Cortex of kidney (tissue), 1 donor: Measurements from ENCODE around the gene CD200.

Experiments
- DNase-seq: peaks from one replicate; lab custom pipeline; 2025; lab: John Stamatoyannopoulos, UW

The CD200 gene

DNA sequence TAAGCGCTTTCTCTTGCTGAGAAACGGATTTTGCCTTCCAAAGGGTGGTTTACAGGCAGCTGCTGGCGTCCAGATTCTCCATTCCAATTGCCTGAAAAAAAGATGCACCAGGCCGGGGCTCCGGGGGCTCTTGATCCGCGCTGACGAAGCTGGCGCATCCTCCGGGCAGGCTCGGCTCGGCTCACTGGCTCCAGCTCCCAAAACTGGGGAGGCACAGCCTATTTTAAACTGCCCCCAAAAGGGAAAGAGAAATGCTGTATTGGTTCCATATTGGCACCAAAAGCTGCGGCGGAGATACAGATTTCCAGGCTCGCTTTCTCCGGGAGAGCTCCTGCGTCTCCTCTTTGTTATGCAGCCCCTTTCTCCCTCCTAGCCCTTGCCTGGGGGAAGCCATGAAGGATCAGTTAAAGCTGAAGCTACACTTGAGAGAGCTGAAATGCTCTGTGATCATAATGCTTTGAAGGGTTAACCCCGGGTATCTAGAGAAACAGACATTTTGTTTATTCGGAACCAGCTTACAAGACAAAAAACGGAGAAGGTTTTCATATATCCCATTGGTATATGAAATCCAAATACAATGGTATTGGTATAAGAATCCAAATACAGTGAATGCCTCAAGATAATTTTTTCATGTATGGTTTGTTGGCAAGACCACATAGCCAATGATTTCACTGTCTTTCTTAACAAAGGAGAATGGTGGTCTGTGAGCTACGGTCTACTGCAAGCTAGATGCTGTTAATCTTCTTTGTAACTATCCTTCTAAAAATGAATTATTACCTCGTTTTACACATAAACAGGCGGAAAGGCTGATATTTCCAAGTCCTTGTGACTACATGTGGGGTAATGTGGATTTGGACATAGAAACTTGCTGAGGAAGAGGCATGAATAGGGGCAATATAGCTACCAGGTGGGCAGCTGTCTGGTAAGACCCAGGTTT is 693 bp downstream of the CD200 start:
- no peak for DNase-seq

DNA sequence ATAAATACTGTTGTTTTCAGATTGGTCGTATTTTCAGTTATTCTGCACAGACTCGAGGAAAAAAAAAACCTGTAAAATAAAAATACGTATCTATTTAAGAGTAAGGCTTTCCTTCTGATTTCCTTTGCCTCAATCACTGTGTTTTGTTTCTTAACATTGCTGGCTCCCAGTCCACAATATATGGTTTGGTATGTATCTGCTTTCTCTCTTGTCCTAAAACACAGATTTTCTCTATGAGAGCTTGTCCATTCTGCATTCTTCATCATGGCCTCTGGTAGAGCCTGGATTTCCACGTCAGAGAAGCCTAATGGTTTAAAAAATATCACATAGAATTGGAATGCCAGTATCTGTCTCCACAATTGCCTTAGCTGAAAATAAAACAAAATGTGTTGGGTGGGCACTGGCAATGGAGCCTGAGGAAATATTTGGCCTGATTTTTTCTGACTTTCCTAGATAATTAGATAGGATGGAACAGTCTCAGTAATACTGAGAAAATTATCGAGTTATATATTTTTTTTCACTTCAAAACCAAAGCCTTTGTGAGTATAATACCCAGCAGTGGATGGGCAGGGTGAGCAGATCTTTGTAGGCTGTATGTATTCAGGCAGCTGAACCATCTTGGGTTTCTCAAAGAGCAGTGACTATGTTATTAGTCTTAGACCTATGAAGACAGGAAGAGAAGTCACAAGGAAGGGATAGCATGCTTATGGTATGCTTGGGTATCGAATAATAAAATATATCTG is 1.9 kb downstream of the CD200 start:
- DNase-seq, result no peak

DNA sequence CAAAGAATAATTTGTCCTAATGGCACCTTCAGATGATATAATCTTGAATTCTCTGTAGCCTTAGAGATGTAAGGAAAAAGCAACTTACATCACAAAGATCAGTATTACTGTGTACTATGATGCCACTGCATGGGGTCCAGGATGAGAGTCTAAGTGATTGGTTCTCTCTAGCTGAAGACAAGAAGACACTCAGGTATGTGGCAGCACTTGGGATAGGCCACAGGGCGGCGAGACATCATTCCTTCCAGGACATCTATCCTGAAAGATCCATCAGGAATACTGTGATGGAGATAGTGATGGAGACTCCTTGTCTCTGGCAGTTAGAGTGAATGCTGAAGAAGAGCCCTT is 2.5 kb downstream of the CD200 start:
- no peak for DNase-seq

DNA sequence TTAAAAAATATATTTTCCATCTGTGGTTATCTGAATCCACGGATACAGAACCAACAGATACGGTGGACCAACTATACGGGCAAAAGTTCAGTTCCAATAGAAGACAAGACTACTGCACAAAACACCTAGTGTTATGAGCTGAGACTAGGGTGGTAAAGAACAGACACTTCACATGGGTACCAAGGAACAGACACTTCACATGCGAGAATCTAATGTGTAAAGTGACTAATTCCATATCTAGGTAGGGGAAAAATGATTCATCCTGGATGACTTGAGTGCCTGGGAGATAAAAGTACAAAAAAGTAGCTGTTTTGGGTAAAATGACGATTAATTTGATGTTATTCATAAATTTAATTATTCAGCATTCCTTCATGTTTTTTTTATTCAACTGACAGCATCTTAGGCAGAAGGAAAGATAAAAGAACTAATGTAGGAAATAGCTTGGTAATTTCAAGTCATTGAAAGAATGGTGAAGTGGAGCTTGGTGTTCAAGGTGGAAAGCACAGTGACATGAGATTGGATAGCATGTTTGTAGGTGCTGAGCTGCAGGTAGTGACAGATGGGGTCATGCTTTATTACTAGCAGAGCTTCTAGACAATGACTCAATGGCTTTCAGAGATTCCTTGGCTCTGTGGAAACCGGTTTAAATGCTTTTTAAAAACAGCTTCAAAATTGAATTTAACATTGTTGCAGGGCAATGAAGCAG is 5.2 kb downstream of the CD200 start:
- no peak for DNase-seq

DNA sequence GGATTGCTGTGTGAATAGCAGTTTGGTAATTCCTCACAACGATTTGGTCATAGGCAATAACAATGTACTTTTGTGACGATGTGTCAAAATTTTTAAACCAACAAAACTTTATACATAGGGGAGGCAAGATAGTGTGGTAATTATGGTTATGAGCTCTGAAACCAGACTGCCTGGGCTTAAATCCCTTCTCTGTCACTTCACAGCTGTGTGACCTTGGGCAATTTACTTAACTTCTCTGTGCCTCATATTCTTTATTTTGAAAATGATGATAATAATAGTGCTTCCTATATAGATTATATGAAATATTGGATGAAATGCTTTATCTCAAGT is 5.7 kb downstream of the CD200 start:
- DNase-seq, result no peak

DNA sequence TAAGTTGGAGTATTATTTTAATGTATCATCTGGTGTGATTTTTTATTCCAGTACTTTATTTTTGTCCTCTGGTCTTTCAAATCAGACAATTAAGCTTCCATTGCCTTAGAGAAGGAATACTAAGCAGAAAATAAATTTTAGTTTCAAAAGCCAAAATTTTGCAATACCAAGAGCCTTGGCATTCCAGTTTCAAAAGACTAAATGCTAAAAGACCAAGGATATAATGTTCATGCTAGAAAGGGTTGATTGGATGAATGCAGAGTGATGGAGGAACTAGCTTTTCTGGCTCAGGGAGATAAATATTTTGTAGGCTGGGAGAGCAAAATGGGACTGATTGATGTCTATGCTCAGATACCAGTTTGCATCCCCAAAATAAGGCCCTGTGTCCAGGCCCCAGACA is 6.2 kb downstream of the CD200 start:
- no peak for DNase-seq

DNA sequence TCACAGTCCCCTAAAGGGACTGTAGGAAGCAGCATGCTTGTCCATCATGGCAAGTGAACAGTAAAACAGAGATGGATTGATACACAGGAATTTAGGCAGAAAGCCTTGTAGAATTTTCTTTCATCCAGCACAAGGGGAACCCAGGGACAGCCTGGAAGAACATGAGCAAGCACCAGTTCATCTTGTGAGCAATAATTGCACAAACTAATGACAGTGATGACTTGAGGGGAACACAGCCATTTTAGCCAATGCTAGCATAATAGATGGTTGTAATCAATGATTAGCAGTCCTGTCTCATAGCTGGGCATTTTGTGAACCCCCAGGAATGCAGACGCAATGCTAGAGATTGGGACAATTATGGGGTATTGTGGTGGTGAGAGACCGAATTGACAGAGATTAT is 6.7 kb downstream of the CD200 start:
- DNase-seq, result no peak

DNA sequence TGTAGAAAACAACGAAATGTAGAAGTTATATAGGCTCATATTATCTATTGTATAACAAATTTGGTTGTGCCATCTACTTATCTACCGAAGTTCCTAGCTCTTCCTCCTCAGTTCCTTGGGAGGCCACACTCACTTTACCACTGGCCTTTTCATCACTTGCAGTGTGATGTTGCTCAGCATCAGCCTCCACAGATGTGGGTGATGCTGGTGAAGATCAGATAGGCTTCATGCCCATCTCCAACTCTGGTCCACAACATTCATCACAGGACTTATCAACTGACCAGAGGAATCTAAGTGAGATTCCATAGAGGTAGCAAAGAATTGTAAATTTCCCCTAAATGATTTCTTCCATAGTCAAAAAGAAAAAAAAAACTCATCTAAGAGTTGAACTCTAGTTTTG is 8.4 kb downstream of the CD200 start:
- DNase-seq, result no peak

DNA sequence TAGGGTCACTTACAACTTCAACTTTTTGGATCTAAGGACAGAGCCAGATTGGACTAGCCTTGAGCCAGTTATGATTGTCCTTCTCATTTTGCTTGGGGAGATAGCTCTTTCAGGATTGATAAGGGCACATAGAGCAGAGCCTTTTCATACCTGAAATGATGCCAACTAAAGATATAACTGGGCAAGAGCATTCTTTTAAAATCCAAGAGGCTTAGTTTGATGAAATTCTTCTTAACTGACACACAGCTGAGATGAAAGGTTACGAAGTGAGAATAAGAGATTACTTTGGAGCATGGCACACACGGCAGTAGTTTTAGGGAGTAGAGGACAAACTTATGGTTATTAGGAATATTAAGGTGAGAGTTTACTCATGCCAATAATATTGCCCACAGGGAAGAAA is 12.7 kb downstream of the CD200 start:
- no peak for DNase-seq

DNA sequence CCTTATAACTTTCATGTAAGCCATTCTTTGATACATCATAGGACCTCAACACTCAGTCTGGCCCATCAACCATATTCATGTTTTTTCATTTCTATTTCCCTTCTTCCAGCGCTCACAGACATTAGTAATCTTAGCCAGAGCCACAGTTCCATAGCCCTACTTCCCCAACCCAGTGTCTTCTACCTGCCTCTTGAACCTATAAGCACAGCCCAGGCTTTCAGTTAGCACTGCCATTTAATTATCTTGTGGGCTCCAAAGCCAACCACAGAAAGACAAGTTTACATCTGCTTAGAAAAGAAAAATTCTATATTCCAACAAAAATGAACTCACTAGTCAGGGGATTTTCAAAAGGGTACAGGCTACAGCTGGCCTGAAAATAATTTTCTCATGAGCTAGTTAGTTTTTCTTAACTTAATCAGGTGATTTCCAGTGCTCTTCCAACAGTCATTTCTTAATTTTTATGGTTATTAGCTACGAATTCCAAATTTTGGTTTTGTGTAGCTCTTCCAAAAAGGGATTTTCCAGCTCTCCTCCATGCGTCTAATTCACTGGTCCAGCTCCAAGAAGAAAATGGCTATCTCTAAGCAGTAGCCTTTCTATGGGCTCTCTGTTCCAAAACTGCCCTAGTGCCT is 13.7 kb downstream of the CD200 start:
- DNase-seq, result no peak

DNA sequence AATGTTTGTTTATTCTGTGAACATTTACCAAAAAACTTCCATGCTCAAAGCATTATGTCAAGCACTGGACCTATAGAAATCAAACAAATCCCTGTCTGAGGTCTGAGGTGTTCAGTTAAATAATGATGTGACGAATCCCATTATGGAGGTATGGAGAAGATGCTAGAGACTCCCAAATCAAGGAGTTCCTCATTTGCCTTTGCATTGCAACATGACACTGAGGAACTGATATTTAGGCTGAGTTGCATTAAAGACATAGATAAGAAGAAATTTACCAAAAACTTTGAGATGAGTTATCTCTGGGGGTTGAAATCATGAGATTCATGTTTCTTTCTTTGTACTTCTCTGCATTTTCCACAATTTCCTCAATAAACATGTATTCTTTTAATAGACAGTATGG is 16.0 kb downstream of the CD200 start:
- no peak for DNase-seq

DNA sequence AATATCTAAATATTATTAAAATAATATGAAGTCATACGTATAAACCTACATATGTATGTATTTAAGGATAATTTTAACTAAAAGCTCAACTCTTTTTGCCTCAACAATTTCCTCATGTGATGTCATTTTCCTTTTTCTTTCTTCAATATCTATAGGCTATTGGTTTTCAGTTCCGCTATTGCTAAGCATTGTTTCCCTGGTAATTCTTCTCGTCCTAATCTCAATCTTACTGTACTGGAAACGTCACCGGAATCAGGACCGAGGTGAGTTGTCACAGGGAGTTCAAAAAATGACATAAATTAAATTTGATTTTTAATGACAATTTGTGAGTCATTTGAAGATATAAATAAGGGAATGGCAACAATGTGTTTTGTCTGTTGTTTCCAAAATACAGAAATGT is 16.6 kb downstream of the CD200 start:
- DNase-seq, result no peak

DNA sequence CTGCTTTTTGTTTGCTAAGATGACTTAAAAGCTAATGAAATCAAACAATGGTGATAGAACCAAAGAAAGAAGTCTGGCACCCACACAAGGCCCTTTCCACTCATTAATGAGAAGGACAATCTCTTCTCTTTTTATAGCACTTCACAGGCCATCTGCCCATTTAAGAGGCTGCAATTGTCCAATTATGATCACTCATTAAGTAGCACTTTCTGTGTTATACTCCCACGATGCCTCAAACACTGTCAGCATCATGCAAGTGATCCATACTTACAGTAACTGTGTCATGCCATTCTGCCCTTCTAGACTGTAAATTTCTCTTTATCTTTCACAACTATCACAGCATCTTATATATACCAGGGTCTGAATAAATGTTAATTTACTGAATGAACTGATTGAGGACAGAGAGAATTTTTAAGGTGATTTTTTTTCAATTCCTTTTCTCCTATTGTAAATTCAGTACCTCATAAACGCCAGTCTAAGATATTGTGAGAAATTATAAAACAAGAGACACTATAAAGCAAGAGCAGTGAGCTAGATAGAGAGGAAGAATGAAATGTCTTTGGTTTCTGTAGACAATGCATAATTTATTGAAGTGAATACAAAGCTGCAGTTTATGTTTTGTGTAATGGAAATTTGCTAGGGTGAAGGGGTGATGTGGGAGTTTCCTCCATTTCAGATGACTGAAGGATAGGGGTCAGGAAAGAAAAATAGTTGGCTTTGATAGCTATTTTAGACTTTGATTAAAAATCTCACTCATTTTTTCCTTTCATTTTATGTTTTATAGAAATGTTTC is 17.3 kb downstream of the CD200 start:
- DNase-seq, result no peak

DNA sequence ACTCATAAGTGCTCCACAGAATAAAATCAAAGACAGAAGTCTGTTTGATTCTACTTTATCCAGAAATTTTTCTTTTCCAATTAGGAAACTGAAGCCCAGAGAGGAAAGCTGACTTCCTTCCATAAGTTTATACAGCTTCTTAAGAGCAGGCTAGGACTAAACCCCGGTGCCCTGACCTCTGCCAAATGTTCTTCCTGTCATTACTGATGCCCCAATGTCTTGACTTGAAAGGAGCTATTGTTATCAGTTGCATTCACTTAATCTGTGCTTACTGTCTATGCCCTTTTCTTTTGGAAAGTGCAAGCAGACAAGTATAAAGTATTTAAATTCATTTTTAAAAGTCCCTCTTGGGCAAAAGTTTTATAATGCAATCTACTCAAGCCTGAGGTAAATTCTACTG is 18.1 kb downstream of the CD200 start:
- no peak for DNase-seq

DNA sequence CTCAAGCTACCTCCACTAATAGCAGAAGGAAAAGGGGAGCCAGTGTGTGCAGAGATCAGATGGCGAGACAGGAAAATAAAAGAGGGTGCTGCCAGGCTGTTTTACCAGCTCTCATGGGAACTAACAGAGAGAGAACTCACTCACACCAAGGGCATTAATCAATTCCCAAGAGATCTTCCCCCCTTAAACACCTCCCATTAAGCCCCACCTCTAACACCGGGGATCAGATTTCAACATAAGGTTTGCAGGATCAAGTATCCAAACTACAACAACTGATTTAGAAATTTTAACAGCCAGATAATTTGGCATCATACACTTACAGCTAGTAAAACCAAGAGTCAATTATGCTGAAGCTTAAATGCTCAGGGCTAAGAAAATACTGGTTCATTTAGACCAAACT is 18.9 kb downstream of the CD200 start:
- DNase-seq, result no peak

DNA sequence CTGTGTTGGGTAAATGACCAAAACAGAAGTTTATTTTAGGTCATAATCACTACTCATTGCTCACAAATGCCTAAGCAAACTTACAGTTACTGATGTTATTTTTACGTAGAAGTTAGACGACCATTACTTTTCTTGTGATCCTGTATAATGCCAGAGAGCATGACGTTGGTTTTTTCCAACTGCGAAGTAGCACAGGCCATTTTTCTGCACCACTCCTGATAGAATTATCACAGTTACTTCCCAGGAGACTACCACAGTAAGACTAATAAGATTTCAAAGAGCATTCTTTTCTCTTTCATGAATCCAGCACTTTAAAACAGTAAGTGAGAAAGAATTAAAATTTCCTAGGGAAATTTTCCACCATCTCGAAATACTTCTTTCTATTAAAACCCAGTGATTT is 19.8 kb downstream of the CD200 start:
- DNase-seq, result no peak

DNA sequence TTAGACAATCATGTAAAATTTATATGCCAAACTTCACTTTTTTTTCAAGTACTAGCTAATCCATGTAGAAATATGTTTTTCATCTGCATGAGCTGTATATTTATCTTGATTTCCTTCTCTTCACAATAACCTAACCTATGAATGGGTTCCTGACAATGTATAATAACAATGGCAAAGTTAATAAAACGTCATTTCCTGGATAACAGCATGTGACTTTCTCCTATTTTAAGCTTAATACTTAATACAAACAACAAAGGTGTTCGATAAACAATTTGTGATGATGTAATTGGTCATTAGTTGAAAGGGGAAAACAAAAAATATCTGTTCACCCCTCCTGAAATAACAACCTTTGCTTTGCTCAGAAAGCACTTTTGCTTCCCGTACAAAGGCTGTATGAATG is 20.4 kb downstream of the CD200 start:
- no peak for DNase-seq

DNA sequence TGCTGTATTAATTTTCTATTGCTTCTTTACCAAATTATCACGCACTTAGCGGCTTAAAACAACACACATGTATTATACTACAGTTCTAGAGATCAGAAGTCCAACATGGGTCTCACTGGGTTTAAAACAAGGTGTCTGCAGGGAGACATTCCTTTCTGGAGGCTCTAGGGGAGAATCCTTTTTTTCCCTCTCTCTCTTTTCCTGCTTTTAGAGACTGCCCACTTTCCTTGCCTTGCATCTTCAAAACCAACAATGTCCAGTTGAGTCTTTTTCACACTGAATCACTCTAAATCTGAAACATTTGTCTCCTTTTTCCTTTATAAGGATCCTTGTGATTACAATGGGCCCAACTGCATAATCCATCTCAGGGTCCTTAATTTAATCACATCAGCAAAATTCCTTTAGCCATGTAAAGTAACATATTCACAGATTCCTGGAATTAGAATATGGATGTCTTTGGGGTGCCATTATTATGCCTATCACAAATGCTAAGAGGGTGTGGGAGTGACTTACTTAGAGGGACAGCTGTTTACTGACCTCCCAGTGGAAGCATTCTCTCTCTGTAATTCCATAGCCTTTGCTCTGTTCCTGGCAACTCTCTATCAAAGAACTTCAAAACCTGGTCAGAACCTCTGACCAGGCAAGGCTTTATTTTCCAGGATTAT is 21.8 kb downstream of the CD200 start:
- no peak for DNase-seq

DNA sequence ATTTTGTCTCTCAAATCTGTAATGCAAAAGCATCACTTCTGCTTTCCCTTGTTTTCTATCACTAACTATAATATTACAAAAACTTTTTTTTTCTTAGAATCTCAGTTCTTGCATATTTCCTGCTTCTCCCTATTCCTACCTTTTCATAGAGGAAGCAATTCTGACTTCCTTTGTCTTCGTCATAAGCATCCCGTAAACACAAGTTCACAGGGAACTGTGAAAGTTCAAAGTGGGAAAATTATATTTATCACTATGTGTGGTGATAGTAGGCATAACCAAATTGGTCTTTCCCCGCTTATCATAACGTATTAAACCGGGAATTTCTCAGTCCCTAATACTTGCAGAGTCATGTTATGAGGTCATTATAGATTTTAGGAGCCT is 22.3 kb downstream of the CD200 start:
- no peak for DNase-seq

DNA sequence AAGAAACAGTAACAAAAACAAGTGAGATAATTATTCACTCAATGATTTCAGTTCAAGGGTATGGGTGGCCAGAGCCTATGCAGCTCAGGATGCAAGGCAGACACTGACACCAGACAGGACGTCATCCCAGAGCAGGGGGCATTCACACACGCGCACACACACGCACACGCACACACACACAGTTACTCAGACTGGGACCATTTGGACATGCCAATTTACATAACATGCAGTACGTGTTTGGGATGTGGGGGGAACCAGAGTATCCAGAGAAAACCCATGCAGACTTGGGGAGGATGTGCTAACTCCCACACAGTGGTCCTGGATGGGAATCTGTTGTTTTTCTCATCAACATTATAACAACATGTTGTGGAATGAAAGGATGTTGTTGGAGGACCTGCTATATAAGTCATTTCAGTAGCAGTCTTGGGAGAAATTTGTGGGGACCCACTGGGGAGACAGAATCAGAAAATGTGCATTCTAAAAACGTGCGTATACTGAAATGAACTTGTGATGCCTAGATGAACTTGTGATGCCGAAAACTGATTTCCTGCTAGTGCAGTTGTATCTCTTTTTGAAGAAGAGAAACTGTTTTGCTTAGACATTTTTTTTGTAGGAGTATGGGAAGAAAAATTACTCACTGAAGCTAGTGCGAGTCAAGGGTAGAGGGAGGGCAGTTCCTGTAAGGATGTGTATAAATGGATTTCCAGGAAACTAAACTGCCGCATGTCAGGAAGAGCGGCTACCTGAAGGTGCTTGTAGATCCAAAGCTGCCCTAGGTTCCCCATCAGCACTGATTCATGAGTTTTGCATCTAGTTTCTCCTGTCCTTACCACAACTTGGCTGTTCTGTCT is 25.2 kb downstream of the CD200 start:
- DNase-seq, result no peak
